Activated CD8-positive, alpha-beta memory T cell treated with anti-CD3 and anti-CD28 coated beads, Interleukin-2, amount 50 U/mL, for 4 hours (primary cell): Measurements from ENCODE around the gene SLC44A3.

Experiments
- DNase-seq: peaks from one replicate; pipeline ENCODE4 v3.0.0-alpha.2; 2020

SLC44A3 gene

GRCh38 chr1:94912263-94913184, 92.4 kb downstream of the SLC44A3 start:
- no peak for DNase-seq

- no peak for DNase-seq
Observed at GRCh38 chr1:94917251-94917650, 97.1 kb downstream of the SLC44A3 start.

GRCh38 chr1:94919241-94920030, 99.3 kb downstream of the SLC44A3 start:
- no peak for DNase-seq

GRCh38 chr1:94920061-94920460, 99.9 kb downstream of the SLC44A3 start:
- no peak for DNase-seq

GRCh38 chr1:94921977-94922376, 101.8 kb downstream of the SLC44A3 start:
- no peak for DNase-seq

GRCh38 chr1:94922761-94923331, 102.7 kb downstream of the SLC44A3 start:
- DNase-seq = no peak

GRCh38 chr1:94925004-94925403, 104.8 kb downstream of the SLC44A3 start:
- DNase-seq = no peak

GRCh38 chr1:94925561-94926125, 105.5 kb downstream of the SLC44A3 start:
- DNase-seq = no peak

- DNase-seq = peak; percentile 36
Observed at GRCh38 chr1:94926126-94926914, 106.2 kb downstream of the SLC44A3 start.

GRCh38 chr1:94926915-94927404, 106.8 kb downstream of the SLC44A3 start, which contains the start of gene CNN3:
TSS of gene CNN3 (minus strand) at chr1:94927110. CDS start at chr1:94926894, 216 bp downstream.
- peak; percentile 79 for DNase-seq

GRCh38 chr1:94927405-94928175, 107.4 kb downstream of the SLC44A3 start:
- peak; percentile 15 for DNase-seq

GRCh38 chr1:94928293-94928939, 108.3 kb downstream of the SLC44A3 start:
- no peak for DNase-seq

GRCh38 chr1:94929351-94930217, 109.4 kb downstream of the SLC44A3 start:
- no peak for DNase-seq

- DNase-seq = no peak
Observed at GRCh38 chr1:94931254-94931841, 111.2 kb downstream of the SLC44A3 start.

GRCh38 chr1:94934551-94934950, 114.4 kb downstream of the SLC44A3 start:
- no peak for DNase-seq

GRCh38 chr1:94935034-94935433, 114.9 kb downstream of the SLC44A3 start:
- no peak for DNase-seq

- no peak for DNase-seq
Observed at GRCh38 chr1:94935476-94935875, 115.3 kb downstream of the SLC44A3 start.

GRCh38 chr1:94936861-94937620, 116.9 kb downstream of the SLC44A3 start:
- DNase-seq = no peak
